Left ventricle myocardium superior (tissue), 1 donor: ENCODE results near the gene RUFY2. TPM values are rescaled to one million over a fixed set of nuclear protein-coding genes. Genes with fewer than 3 reads are reported as not detected.

ENCODE experiments used
- total RNA-seq: library from RNA; stranded (reverse); fragmentation: NEBNext Ultra II Directional; extraction: Animal tissue kit (Norgen Biotek cat#: 25700); gene quantifications from one replicate; pipeline ENCODE4 v1.2.1, GENCODE V29; 2021
- donor health status: DM: no; HTN: yes; CAD: no; lungs with severe emphysema.

The RUFY2 gene
- total RNA-seq, 1 donor from 2014 or later = 8.6 TPM

Other genes starting within 250 kb of the RUFY2 start
- gene ATOH7, start 175.2 kb downstream of the RUFY2 start, total RNA-seq = not detected
- 133 TPM for gene HNRNPH3, start 75.2 kb downstream of the RUFY2 start, total RNA-seq
- 4.6 TPM for gene PBLD, start 74.3 kb downstream of the RUFY2 start, total RNA-seq
- 1.5 TPM for gene DNA2, start 64.7 kb upstream of the RUFY2 start, total RNA-seq
- gene SLC25A16, start 120.2 kb upstream of the RUFY2 start, total RNA-seq = 13.1 TPM
- gene TET1, start 153.1 kb upstream of the RUFY2 start, total RNA-seq = 3.6 TPM